ENCODE data around the gene ANKRD52.

The ANKRD52 gene

DNA sequence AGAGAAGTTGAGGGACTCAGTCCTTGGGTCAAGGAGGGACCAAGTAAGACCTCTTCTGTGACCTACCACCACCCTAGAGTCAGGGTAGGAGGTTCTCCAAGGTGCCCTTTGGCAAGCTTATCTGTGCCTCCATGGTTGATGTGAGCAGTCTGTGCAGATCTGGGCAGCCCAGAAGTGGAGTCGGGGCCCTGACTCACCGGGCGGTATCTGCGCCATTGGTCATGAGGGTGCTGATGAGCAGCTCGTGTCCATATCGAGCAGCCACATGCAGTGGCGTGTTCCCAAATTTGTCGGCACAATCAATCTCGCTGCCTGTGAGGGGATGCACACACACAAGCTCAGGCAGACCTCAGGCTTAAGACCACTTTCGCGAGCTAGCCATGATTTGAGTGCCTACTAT lies 5.1 kb downstream of the ANKRD52 start:
- no peak for TF ChIP-seq CTCF (IDR thresholded peaks at IDR 0.05)
- Histone ChIP-seq H3K9me3 (no peaks in the 10 kb centered on the region), H3K27me3 (no peaks in the 10 kb centered on the region), H3K36me3 (peaks cover 79 to 81% (median 80%) of the 10 kb centered on the region in 3 donors), H3K27ac (no peak overlapping the region), H3K4me3 (no peak overlapping the region), H3K4me1 (peaks cover 0 to 21% (median 17%) of the 10 kb centered on the region in 4 donors)
- DNase-seq: no peak
- intact Hi-C loops (cut with DNase I; ENCODE audit: low total_unique reads): no loop called here

GRCh38 chr12:56252649-56253048 lies 5.5 kb downstream of the ANKRD52 start:
- Histone ChIP-seq H3K4me1 (peaks cover 0 to 21% (median 17%) of the 10 kb centered on the region in 4 donors), H3K27me3 (no peaks in the 10 kb centered on the region), H3K9me3 (no peaks in the 10 kb centered on the region), H3K36me3 (peaks cover 84 to 85% (median 85%) of the 10 kb centered on the region in 3 donors), H3K27ac (no peak overlapping the region), H3K4me3 (no peak overlapping the region)
- intact Hi-C loops (cut with DNase I; ENCODE audit: low total_unique reads): no loop called here
- no peak for DNase-seq
- TF ChIP-seq CTCF (IDR thresholded peaks at IDR 0.05): no peak

DNA sequence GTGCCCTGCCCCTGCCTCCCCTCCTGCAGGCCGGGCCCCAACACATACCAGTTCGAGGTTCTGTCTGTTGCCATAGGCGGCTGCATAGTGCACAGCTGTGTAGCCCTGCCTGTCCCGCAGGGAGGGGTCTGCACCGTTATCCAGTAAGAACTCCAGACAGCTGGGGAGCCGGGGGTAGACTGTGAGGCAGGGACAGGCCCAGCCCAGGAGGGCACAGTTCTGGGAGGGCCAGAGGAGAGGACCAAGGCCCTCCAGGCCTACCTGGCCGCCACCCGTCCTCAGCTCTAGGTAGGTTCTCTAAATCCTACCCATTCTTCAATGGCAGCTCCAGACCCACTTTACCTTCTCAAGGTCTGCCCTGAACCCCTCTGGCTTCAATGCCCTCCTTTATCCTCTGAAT lies 9.5 kb downstream of the ANKRD52 start:
- H3K36me3 ChIP-seq: peaks cover 97 to 99% (median 97%) of the 10 kb centered on the region in 3 donors

GRCh38 chr12:56247923-56248322 lies 10.3 kb downstream of the ANKRD52 start:
- no peak for DNase-seq
- intact Hi-C loops (cut with DNase I; ENCODE audit: low total_unique reads): no loop called here
- H3K36me3 ChIP-seq: peaks cover 97 to 99% (median 97%) of the 10 kb centered on the region in 3 donors
- no peak overlapping the region for H3K27ac ChIP-seq
- H3K4me3 ChIP-seq: no peak overlapping the region
- H3K4me1 ChIP-seq: no peaks in the 10 kb centered on the region
- H3K27me3 ChIP-seq: no peaks in the 10 kb centered on the region
- no peak for TF ChIP-seq CTCF (IDR thresholded peaks at IDR 0.05)
- H3K9me3 ChIP-seq: no peaks in the 10 kb centered on the region

More for the DNA sequence above, 9.5 kb downstream of the ANKRD52 start:
- H3K9me3 ChIP-seq: no peaks in the 10 kb centered on the region
- no peak overlapping the region for H3K27ac ChIP-seq
- TF ChIP-seq CTCF (IDR thresholded peaks at IDR 0.05): no peak
- H3K27me3 ChIP-seq: no peaks in the 10 kb centered on the region
- H3K4me3 ChIP-seq: no peak overlapping the region
- intact Hi-C loops (cut with DNase I; ENCODE audit: low total_unique reads): no loop called here
- no peak for DNase-seq
- no peaks in the 10 kb centered on the region for H3K4me1 ChIP-seq

GRCh38 chr12:56244494-56244893 lies 13.7 kb downstream of the ANKRD52 start:
- H3K36me3 ChIP-seq: peaks cover 87 to 100% (median 99%) of the 10 kb centered on the region in 3 donors
- H3K9me3 ChIP-seq: no peaks in the 10 kb centered on the region
- no peak overlapping the region for H3K4me3 ChIP-seq
- DNase-seq: no peak
- H3K27ac ChIP-seq: no peak overlapping the region
- no peak for TF ChIP-seq CTCF (IDR thresholded peaks at IDR 0.05)
- H3K4me1 ChIP-seq: no peaks in the 10 kb centered on the region
- no peaks in the 10 kb centered on the region for H3K27me3 ChIP-seq
- intact Hi-C loops (cut with DNase I; ENCODE audit: low total_unique reads): no loop called here

GRCh38 chr12:56243731-56244181 lies 14.4 kb downstream of the ANKRD52 start:
- H3K4me1 ChIP-seq: no peaks in the 10 kb centered on the region
- no peak overlapping the region for H3K4me3 ChIP-seq
- no peak for DNase-seq
- intact Hi-C loops (cut with DNase I; ENCODE audit: low total_unique reads): no loop called here
- H3K27me3 ChIP-seq: no peaks in the 10 kb centered on the region
- TF ChIP-seq CTCF (IDR thresholded peaks at IDR 0.05): no peak
- H3K9me3 ChIP-seq: no peaks in the 10 kb centered on the region
- H3K36me3 ChIP-seq: peaks cover 85 to 100% (median 99%) of the 10 kb centered on the region in 3 donors
- no peak overlapping the region for H3K27ac ChIP-seq

Measured in tibial artery (tissue), 4 donors.